ENCODE data around the gene PCDHB7.
"Not testable (repeated sequence)": the region's sequence is repeated elsewhere in the genome, so short reads cannot be mapped to it uniquely, and the experiment has no call there.

- not testable (repeated sequence) for TF ChIP-seq YY1 (IDR thresholded peaks at IDR 0.05; ENCODE audit: insufficient read depth, insufficient read length); ZNF274 (IDR thresholded peaks at IDR 0.05; ENCODE audit: low read depth, low read length); SUZ12 (IDR thresholded peaks at IDR 0.05; ENCODE audit: extremely low read depth, insufficient read depth, insufficient read length)
Observed at GRCh38 chr5:141210849-141211248, 38.4 kb downstream of the PCDHB7 start.

All from NT2/D1 (cell line).